NCI-H1436 treated with DMSO at 0.1 percent for 48 hours (cell line): ENCODE measurements around the gene MSANTD3.
A peak's percentile ranks its signal among the peaks of the same experiment; 100 is the strongest.
"Not testable (repeated sequence)": the region's sequence is repeated elsewhere in the genome, so short reads cannot be mapped to it uniquely, and the experiment has no call there.

Source experiments
- DNase-seq: peaks from one replicate; lab custom pipeline; 2025; lab: John Stamatoyannopoulos, UW

The MSANTD3 gene

GRCh38 chr9:100426530-100427365 is at the start of gene MSANTD3:
Gene MSANTD3 (plus strand): TSS chr9:100427143. CDS start chr9:100441939, 14,796 bp downstream.
- no peak for DNase-seq

GRCh38 chr9:100379862-100380261 is 47.1 kb upstream of the MSANTD3 start:
- no peak for DNase-seq

- not testable (repeated sequence) for DNase-seq
Measured at GRCh38 chr9:100392989-100393388, 34.0 kb upstream of the MSANTD3 start.

- no peak for DNase-seq
Measured at GRCh38 chr9:100394032-100394695, 32.8 kb upstream of the MSANTD3 start.

- no peak for DNase-seq
Measured at GRCh38 chr9:100394816-100395215, 32.1 kb upstream of the MSANTD3 start.

GRCh38 chr9:100396769-100397168 is 30.2 kb upstream of the MSANTD3 start:
- no peak for DNase-seq

GRCh38 chr9:100397529-100398266 is 29.2 kb upstream of the MSANTD3 start:
- no peak for DNase-seq

GRCh38 chr9:100401042-100401441 is 25.9 kb upstream of the MSANTD3 start:
- no peak for DNase-seq

- no peak for DNase-seq
Measured at GRCh38 chr9:100406962-100407361, 20.0 kb upstream of the MSANTD3 start.

GRCh38 chr9:100408546-100409175 is 18.3 kb upstream of the MSANTD3 start:
- DNase-seq: no peak

GRCh38 chr9:100409176-100409556 is 17.8 kb upstream of the MSANTD3 start:
- DNase-seq: no peak

GRCh38 chr9:100411472-100412283 is 15.3 kb upstream of the MSANTD3 start:
- DNase-seq: peak; percentile 84

- DNase-seq: no peak
Measured at GRCh38 chr9:100413839-100414420, 13.0 kb upstream of the MSANTD3 start.

GRCh38 chr9:100417815-100418214 is 9.1 kb upstream of the MSANTD3 start:
- DNase-seq: no peak

- DNase-seq: no peak
Measured at GRCh38 chr9:100419166-100419565, 7.8 kb upstream of the MSANTD3 start.

GRCh38 chr9:100421116-100421515 is 5.8 kb upstream of the MSANTD3 start:
- not testable (repeated sequence) for DNase-seq

- no peak for DNase-seq
Measured at GRCh38 chr9:100425758-100426157, 1.2 kb upstream of the MSANTD3 start.

GRCh38 chr9:100426189-100426529 is 784 bp upstream of the MSANTD3 start:
- DNase-seq: no peak

GRCh38 chr9:100427366-100428263 is 672 bp downstream of the MSANTD3 start:
- no peak for DNase-seq
